Transverse colon (tissue), 4 donors: ENCODE data around the gene ARL5B. TPM values are rescaled to one million over a fixed set of nuclear protein-coding genes. Genes with fewer than 3 reads are reported as not detected.
A peak's percentile ranks its signal among the peaks of the same experiment; 100 is the strongest.
"Not testable (repeated sequence)": the region's sequence is repeated elsewhere in the genome, so short reads cannot be mapped to it uniquely, and the experiment has no call there.

Experiments used
- DNase-seq: peaks from one replicate; pipeline ENCODE4 v3.0.0-alpha.2; 2019
- H3K27ac ChIP-seq, 4 donors: fragments of 200-600 bp; sonication (generic); 2 replicates each; pipeline ENCODE4 v1.5.1; 2016 to 2018; ENCODE audit warnings: inconsistent platforms in 4 of 4
- H3K27me3 ChIP-seq: fragments of 200-600 bp; sonication (generic); 2 replicates; pipeline ENCODE4 v1.5.1; 2017; ENCODE audit warnings: inconsistent platforms
- H3K36me3 ChIP-seq, 4 donors: fragments of 200-600 bp; sonication (generic); 2 replicates each; pipeline ENCODE4 v1.5.1; 2017 to 2019; ENCODE audit warnings: inconsistent platforms in 4 of 4
- H3K4me1 ChIP-seq, 4 donors: fragments of 200-600 bp; sonication (generic); 2 replicates each; pipeline ENCODE4 v1.5.1; 2017 to 2020; ENCODE audit warnings: inconsistent platforms in 4 of 4
- H3K4me3 ChIP-seq, 4 donors: fragments of 200-600 bp; sonication (generic); 1 replicate in 1 of 4; 2 replicates in 3 of 4; pipeline versions ENCODE4 v1.5.1 to v1.6.1; 2017 to 2019; ENCODE audit warnings: inconsistent platforms in 4 of 4
- H3K9me3 ChIP-seq, 2 donors: fragments of 200-600 bp; sonication (generic); 2 replicates each; pipeline ENCODE4 v1.5.1; 2017 to 2019; ENCODE audit warnings: inconsistent platforms in 2 of 2
- CTCF ChIP-seq, 5 experiments: fragments of 200-600 bp in 3 of 5; fragments of 450-650 bp in 2 of 5; sonication (generic) in 3 of 5; IDR thresholded peaks; 1 replicate in 2 of 5; 2 replicates in 3 of 5; pipeline ENCODE4 v1.5.1; 2016 to 2017; ENCODE audit warnings: antibody characterized with exemption in 5 of 5, inconsistent platforms in 3 of 5, mild to moderate bottlenecking in 2 of 5, moderate library complexity in 1 of 5
- EP300 ChIP-seq: sonication (generic); formaldehyde crosslinking; IDR thresholded peaks from one replicate; pipeline ENCODE4 v1.6.1; 2017; ENCODE audit warnings: antibody characterized with exemption, low read depth
- POLR2A ChIP-seq: fragments of 450-650 bp; IDR thresholded peaks from one replicate; pipeline ENCODE4 v1.6.1; 2016; ENCODE audit warnings: antibody characterized with exemption, mild to moderate bottlenecking, moderate library complexity
- POLR2AphosphoS5 ChIP-seq, 3 donors: sonication (generic); formaldehyde crosslinking; IDR thresholded peaks; one replicate each; pipeline ENCODE4 v1.6.1; 2016; ENCODE audit warnings: antibody characterized with exemption in 3 of 3
- WGBS, 2 donors: methylation state at CpG; one replicate each; pipeline ENCODE4 v1.1.5; 2018; ENCODE audit warnings: low coverage in 1 of 2; 5-methylcytosine and 5-hydroxymethylcytosine counted together
- in situ Hi-C, 4 donors: fragments of 200-750 bp; cut with MboI; loops; one replicate each; pipeline versions ENCODE4 v1.15.0 to v1.15.1; 2017; ENCODE audit warnings: low sequenced_read_pairs in 3 of 4, low pct_ligation_motif_present in 1 of 4, low pct_unique_long_range_greater_than_20kb in 1 of 4
- intact Hi-C: fragments of 100-400 bp; cut with DNase I; formaldehyde crosslinking; loops from one replicate; pipeline ENCODE4 v1.15.1; 2023; ENCODE audit warnings: low total_unique reads
- total RNA-seq, 4 donors: library from RNA; depleted of rRNA; stranded (reverse); fragments of >200 nt; gene quantifications; one replicate each; pipeline ENCODE4 v1.1.0, GENCODE V29; 2016

Gene ARL5B
- total RNA-seq, 4 donors from 2014 or later, result 15.8 to 24.1 (median 18.7) TPM

DNA sequence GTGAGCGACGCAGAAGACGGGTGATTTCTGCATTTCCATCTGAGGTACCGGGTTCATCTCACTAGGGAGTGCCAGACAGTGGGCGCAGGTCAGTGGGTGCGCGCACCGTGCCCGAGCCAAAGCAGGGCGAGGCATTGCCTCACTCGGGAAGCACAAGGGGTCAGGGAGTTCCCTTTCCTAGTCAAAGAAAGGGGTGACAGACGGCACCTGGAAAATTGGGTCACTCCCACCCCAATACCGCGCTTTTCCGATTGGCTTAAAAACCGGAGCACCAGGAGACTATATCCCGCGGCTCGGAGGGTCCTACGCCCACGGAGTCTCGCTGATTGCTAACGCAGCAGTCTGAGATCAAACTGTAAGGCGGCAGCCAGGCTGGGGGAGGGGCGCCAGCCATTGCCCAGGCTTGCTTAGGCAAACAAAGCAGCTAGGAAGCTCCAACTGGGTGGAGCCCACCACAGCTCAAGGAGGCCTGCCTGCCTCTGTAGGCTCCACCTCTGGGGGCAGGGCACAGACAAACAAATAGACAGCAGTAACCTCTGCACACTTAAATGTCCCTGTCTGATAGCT lies 31.7 kb upstream of the ARL5B start:
- peak overlapping the region; percentile 1 to 65 (median 53) for H3K4me3 ChIP-seq
- intact Hi-C loops, result not testable (repeated sequence)

DNA sequence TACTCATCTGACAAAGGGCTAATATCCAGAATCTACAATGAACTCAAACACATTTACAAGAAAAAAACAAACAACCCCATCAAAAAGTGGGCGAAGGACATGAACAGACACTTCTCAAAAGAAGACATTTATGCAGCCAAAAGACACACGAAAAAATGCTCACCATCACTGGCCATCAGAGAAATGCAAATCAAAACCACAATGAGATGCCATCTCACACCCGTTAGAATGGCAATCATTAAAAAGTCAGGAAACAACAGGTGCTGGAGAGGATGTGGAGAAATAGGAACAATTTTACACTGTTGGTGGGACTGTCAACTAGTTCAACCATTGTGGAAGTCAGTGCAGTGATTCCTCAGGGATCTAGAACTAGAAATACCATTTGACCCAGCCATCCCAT lies 26.7 kb upstream of the ARL5B start:
- H3K36me3 ChIP-seq, DNase-seq, H3K9me3 ChIP-seq, H3K27me3 ChIP-seq, H3K4me3 ChIP-seq, in situ Hi-C loops, H3K4me1 ChIP-seq, intact Hi-C loops, H3K27ac ChIP-seq: not testable (repeated sequence)
- WGBS, 2 donors, result 77 to 91% methylated on average over 2 of the region's 3 CpGs

More for the DNA sequence above, 31.7 kb upstream of the ARL5B start:
- H3K36me3 ChIP-seq, in situ Hi-C loops, H3K9me3 ChIP-seq, H3K27me3 ChIP-seq: not testable (repeated sequence)
- Histone ChIP-seq H3K27ac (peak overlapping the region; percentile 41 to 88 (median 82)), H3K4me1 (peaks cover 0 to 15% (median 4%) of the 10 kb centered on the region in 4 donors)
- DNase-seq, result peak; percentile 88
- whole genome bisulfite sequencing, 2 donors, result 4 to 5% methylated on average over 3 to 25 of the region's 25 CpGs
- TF ChIP-seq CTCF (IDR thresholded peaks at IDR 0.05) (peak in 1 of 5 experiments; percentile 11), POLR2AphosphoS5 (IDR thresholded peaks at IDR 0.05) (peak in 2 of 3 donors; percentile 38 to 43), EP300 (peak; percentile 5), POLR2A (peak; percentile 57)

DNA sequence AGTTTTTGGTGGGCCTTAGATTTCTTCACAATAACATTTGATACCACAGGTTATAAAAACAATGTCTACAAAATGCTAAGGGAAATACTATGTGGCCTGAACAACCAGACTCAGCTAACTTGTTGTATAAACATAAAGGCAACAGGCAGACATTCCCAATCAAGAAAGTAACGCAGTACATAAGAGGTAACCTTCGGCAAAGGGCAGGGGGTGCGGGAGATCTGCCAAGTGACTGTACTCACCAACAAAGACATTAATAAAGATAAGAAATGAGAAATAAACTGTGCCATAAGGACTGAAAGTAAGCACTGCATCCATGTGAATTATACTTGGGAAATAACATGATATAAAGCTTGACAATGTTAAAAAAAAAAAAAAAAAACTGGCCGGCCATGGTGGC lies 23.2 kb upstream of the ARL5B start:
- Histone ChIP-seq H3K27me3 (no peaks in the 10 kb centered on the region), H3K36me3 (no peaks in the 10 kb centered on the region), H3K9me3 (no peaks in the 10 kb centered on the region), H3K4me3 (no peak overlapping the region), H3K27ac (no peak overlapping the region), H3K4me1 (peaks cover 0 to 17% (median 2%) of the 10 kb centered on the region in 4 donors)
- TF ChIP-seq CTCF (IDR thresholded peaks at IDR 0.05) (no peak), POLR2A (no peak), EP300 (no peak), POLR2AphosphoS5 (IDR thresholded peaks at IDR 0.05) (no peak)
- 96 to 97% methylated on average over 4 of the region's 4 CpGs for WGBS, 2 donors
- in situ Hi-C loops (no loop called here), intact Hi-C loops (no loop called here)
- no peak for DNase-seq

GRCh38 chr10:18637400-18637799 lies 21.8 kb upstream of the ARL5B start:
- WGBS, 2 donors, result 59 to 83% methylated on average over 1 of the region's 1 CpG
- H3K36me3 ChIP-seq, H3K4me3 ChIP-seq, intact Hi-C loops, H3K27me3 ChIP-seq, DNase-seq, H3K9me3 ChIP-seq, H3K27ac ChIP-seq, in situ Hi-C loops: not testable (repeated sequence)
- peaks cover 0 to 17% (median 2%) of the 10 kb centered on the region in 4 donors for H3K4me1 ChIP-seq

DNA sequence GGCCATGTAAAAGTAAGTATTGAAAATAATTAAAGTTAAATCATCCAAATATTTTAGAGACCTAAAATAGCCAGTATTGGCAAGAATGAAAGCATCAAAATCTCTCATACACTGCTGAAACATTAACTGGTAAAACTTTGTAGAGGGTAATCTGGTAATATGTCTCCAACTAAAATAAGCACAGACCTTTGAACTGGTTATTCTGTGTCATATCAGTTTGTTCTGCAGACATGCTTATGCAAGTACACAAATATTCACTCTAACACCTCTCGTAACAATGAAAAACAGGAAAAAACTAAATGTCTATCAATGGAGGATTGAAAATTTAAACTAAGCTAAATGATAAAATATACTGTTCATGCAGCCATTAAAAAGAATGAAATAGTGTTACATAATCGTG lies 19.5 kb upstream of the ARL5B start:
- 74 to 85% methylated on average over 2 of the region's 2 CpGs for WGBS, 2 donors

GRCh38 chr10:18647151-18647550 lies 12.1 kb upstream of the ARL5B start:
- Histone ChIP-seq H3K4me3 (no peak overlapping the region), H3K27me3 (no peaks in the 10 kb centered on the region), H3K4me1 (peaks cover 7 to 26% (median 14%) of the 10 kb centered on the region in 4 donors), H3K36me3 (no peaks in the 10 kb centered on the region), H3K27ac (no peak overlapping the region), H3K9me3 (no peaks in the 10 kb centered on the region)
- TF ChIP-seq EP300 (no peak), CTCF (IDR thresholded peaks at IDR 0.05) (no peak), POLR2A (no peak), POLR2AphosphoS5 (IDR thresholded peaks at IDR 0.05) (no peak)
- intact Hi-C loops, result no loop called here
- WGBS, 2 donors, result 84 to 95% methylated on average over 2 of the region's 2 CpGs
- in situ Hi-C loops, result no loop called here
- DNase-seq, result no peak

More for the DNA sequence above, 19.5 kb upstream of the ARL5B start:
- H3K27me3 ChIP-seq, H3K36me3 ChIP-seq, H3K9me3 ChIP-seq, intact Hi-C loops, in situ Hi-C loops, H3K4me3 ChIP-seq, H3K27ac ChIP-seq, DNase-seq: not testable (repeated sequence)
- H3K4me1 ChIP-seq, result peaks cover 0 to 14% (median 2%) of the 10 kb centered on the region in 4 donors
